Mesendoderm (in vitro differentiated cells): ENCODE measurements around the gene SLC14A1. TPM values are rescaled to one million over a fixed set of nuclear protein-coding genes. Genes with fewer than 3 reads are reported as not detected.
A peak's percentile ranks its signal among the peaks of the same experiment; 100 is the strongest.

Experiments used
- DNase-seq: peaks from one replicate; pipeline ENCODE4 v3.0.0; 2013
- H2AK5ac ChIP-seq: 2 replicates; pipeline ENCODE4 v1.6.1; 2013; ENCODE audit warnings: low read length, inconsistent platforms
- H2BK120ac ChIP-seq: 2 replicates; pipeline ENCODE4 v1.6.1; 2013; ENCODE audit warnings: low read depth, mild to moderate bottlenecking, low read length, moderate library complexity, mixed read lengths
- H2BK15ac ChIP-seq: replicated peaks from 2 replicates; pipeline ENCODE4 v1.6.1; 2013; ENCODE audit warnings: low read depth, mild to moderate bottlenecking, moderate library complexity
- H2BK5ac ChIP-seq: 2 replicates; pipeline ENCODE4 v1.6.1; 2013; ENCODE audit warnings: low read length, inconsistent platforms
- H3K18ac ChIP-seq: 2 replicates; pipeline ENCODE4 v1.6.1; 2013; ENCODE audit warnings: mild to moderate bottlenecking, low read length, mixed read lengths
- H3K23ac ChIP-seq: one replicate; pipeline ENCODE4 v1.6.1; 2013; ENCODE audit warnings: low read length
- H3K27ac ChIP-seq: 2 replicates; pipeline ENCODE4 v1.5.1; 2013; ENCODE audit warnings: low read depth, mild to moderate bottlenecking, inconsistent platforms, low read length, moderate library complexity
- H3K27me3 ChIP-seq: 2 replicates; pipeline ENCODE4 v1.6.1; 2013; ENCODE audit warnings: low read length, control low read depth, mild to moderate bottlenecking, inconsistent platforms; ENCODE audit not compliant: insufficient read depth, poor library complexity
- H3K36me3 ChIP-seq: 2 replicates; pipeline ENCODE4 v1.6.1; 2013; ENCODE audit warnings: low read length, inconsistent platforms; ENCODE audit not compliant: control insufficient read depth, insufficient read depth
- H3K4ac ChIP-seq: one replicate; pipeline ENCODE4 v1.6.1; 2013; ENCODE audit warnings: low read depth, mild to moderate bottlenecking, low read length, moderate library complexity
- H3K4me1 ChIP-seq: 2 replicates; pipeline ENCODE4 v1.6.1; 2013; ENCODE audit warnings: low read depth, low read length, inconsistent platforms; ENCODE audit not compliant: control insufficient read depth
- H3K4me2 ChIP-seq: 2 replicates; pipeline ENCODE4 v1.6.1; 2013; ENCODE audit warnings: low read length
- H3K4me3 ChIP-seq: 2 replicates; pipeline ENCODE4 v1.5.1; 2013; ENCODE audit warnings: mild to moderate bottlenecking, low read length
- H3K56ac ChIP-seq: one replicate; pipeline ENCODE4 v1.6.1; 2013; ENCODE audit warnings: low read length
- H3K79me1 ChIP-seq: 2 replicates; pipeline ENCODE4 v1.6.1; 2013; ENCODE audit warnings: low read length, inconsistent platforms
- H3K79me2 ChIP-seq: 2 replicates; pipeline ENCODE4 v1.6.1; 2013; ENCODE audit warnings: mild to moderate bottlenecking, low read length; ENCODE audit not compliant: control insufficient read depth, insufficient read depth
- H3K9ac ChIP-seq: 2 replicates; pipeline ENCODE4 v1.6.1; 2013; ENCODE audit warnings: low read length, inconsistent platforms
- H4K5ac ChIP-seq: one replicate; pipeline ENCODE4 v1.6.1; 2013; ENCODE audit warnings: low read length
- H4K8ac ChIP-seq: one replicate; pipeline ENCODE4 v1.6.1; 2013; ENCODE audit warnings: low read depth, mild to moderate bottlenecking, control low read depth, low read length, moderate library complexity
- WGBS: extraction: QIAGEN DNeasy Blood & Tissue Kit; methylation state at CpG from one replicate; pipeline ENCODE4 v1.1.7; 2013; ENCODE audit warnings: low lambda C conversion rate, missing lambda C conversion rate; ENCODE audit not compliant: insufficient coverage; ENCODE audit errors: extremely low coverage; 5-methylcytosine and 5-hydroxymethylcytosine counted together
- small RNA-seq: library from polyadenylated mRNA; stranded (forward); fragments of <200 nt; extraction: miRNeasy Mini kit (QIAGEN cat#:217004); gene quantifications from one replicate; pipeline ENCODE3, GENCODE V24; 2013; ENCODE audit not compliant: insufficient read depth

SLC14A1 gene

DNA sequence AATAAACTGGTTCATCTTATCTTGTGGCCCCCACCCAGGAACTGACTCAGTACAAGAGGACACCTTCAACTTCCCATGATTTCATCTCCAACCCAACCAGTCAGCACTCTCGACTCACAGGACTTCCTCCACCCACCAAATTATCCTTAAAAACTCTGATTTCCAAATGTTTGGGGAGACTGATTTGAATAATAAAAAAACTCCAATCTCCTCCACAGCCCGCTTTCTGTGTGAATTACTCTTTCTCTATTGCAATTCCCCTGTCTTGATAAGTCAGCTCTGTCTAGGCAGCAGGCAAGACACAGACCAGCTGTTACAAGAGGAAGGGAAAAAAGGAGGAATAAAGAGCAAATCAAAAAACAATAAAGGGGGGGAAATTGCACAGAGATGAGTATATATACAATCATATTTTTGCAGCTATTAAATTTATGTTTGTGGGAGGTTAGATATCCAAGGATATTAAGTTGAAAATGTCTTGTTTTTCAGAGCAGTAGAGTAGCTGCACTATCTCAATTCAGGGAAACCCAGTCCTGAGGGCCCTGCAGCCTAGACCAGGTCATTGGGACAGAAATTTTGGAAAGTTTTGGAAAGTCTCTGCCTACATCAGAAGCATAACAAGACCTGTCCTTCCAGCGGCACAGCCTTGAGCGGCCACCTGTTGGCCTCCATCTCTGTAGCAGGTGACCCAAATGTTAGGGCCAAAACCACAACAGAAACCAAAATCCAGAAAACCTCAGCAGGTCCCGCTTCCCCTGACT is 68.7 kb downstream of the SLC14A1 start:
- no peaks in the 10 kb centered on the region for H3K79me2 ChIP-seq
- no peak overlapping the region for H4K8ac ChIP-seq
- H2BK5ac ChIP-seq, result no peak overlapping the region
- no peak overlapping the region for H3K4ac ChIP-seq
- no peak overlapping the region for H3K9ac ChIP-seq
- H2AK5ac ChIP-seq, result no peak overlapping the region
- no peak overlapping the region for H3K23ac ChIP-seq
- no peak overlapping the region for H3K4me2 ChIP-seq
- H3K27me3 ChIP-seq, result no peaks in the 10 kb centered on the region
- H2BK120ac ChIP-seq, result no peak overlapping the region
- DNase-seq, result no peak
- H3K56ac ChIP-seq, result no peak overlapping the region
- no peaks in the 10 kb centered on the region for H3K79me1 ChIP-seq
- no peak overlapping the region for H3K18ac ChIP-seq
- H3K27ac ChIP-seq, result no peak overlapping the region
- no peak overlapping the region for H2BK15ac ChIP-seq
- H3K4me1 ChIP-seq, result no peaks in the 10 kb centered on the region
- H3K4me3 ChIP-seq, result no peak overlapping the region
- WGBS, result no CpG with 5 or more reads among the region's 5 CpGs
- H3K36me3 ChIP-seq, result no peaks in the 10 kb centered on the region
- H4K5ac ChIP-seq, result no peak overlapping the region

DNA sequence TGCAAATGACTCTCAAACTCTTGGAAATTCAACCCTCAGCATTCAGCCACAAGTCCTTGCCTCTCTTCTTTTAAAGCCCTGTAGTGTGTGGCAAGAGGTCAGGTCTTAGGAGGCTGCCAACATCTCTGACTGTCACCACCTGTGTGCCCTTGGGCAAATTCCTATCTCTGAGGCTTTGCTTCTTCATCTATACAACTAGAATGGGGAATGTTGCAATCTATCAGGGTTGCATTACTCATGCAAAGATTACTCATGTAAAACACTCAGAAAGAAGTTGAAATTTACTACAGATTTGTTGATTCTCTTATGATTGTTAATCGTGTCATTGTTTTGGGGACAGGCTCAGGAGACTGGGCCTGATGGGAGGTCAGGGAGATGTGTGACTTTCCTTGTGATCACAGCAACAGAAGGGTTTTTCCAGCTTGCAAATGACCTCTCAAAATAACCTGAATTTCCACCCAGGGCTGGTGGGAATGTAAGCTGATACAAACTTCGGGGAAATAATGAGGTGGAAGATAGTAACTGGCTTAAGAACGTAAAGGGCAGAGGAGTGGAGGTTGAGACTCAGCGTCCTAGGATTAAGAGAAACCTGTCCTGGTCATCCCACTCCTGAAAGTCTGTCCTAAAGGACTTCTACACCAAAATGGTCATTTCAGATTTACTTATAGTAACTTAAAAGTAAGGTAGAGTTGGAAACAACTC is 69.4 kb downstream of the SLC14A1 start:
- Histone ChIP-seq H3K4me1 (no peaks in the 10 kb centered on the region), H3K23ac (no peak overlapping the region), H3K27me3 (no peaks in the 10 kb centered on the region), H2BK120ac (no peak overlapping the region), H3K4me3 (no peak overlapping the region), H3K79me2 (no peaks in the 10 kb centered on the region), H2BK5ac (no peak overlapping the region), H3K79me1 (no peaks in the 10 kb centered on the region), H2AK5ac (no peak overlapping the region), H3K36me3 (no peaks in the 10 kb centered on the region), H3K4ac (no peak overlapping the region), H2BK15ac (no peak overlapping the region), H3K27ac (no peak overlapping the region), H4K8ac (no peak overlapping the region), H3K18ac (no peak overlapping the region), H3K56ac (no peak overlapping the region), H4K5ac (no peak overlapping the region), H3K9ac (no peak overlapping the region), H3K4me2 (no peak overlapping the region)
- WGBS, result no CpG with 5 or more reads among the region's 4 CpGs
- DNase-seq, result peak; percentile 61

- Histone ChIP-seq H3K4ac (no peak overlapping the region), H3K23ac (no peak overlapping the region), H2BK120ac (no peak overlapping the region), H3K4me1 (no peaks in the 10 kb centered on the region), H3K79me2 (no peaks in the 10 kb centered on the region), H3K18ac (no peak overlapping the region), H4K5ac (no peak overlapping the region), H3K9ac (no peak overlapping the region), H3K4me3 (no peak overlapping the region), H3K27me3 (no peaks in the 10 kb centered on the region), H2AK5ac (no peak overlapping the region), H4K8ac (no peak overlapping the region), H2BK5ac (no peak overlapping the region), H2BK15ac (no peak overlapping the region), H3K27ac (no peak overlapping the region), H3K79me1 (no peaks in the 10 kb centered on the region), H3K56ac (no peak overlapping the region), H3K4me2 (no peak overlapping the region), H3K36me3 (no peaks in the 10 kb centered on the region)
- no peak for DNase-seq
- no CpG with 5 or more reads among the region's 1 CpG for WGBS
Measured at GRCh38 chr18:45801416-45802004, 77.5 kb downstream of the SLC14A1 start.

Small RNAs within 50 kb of the gene (small RNA-seq; reads per million reads assigned to genes)
- not detected for gene AC087685.1
